Upper lobe of left lung (tissue), 6 donors: ENCODE measurements around the gene TOR4A. TPM values are rescaled to one million over a fixed set of nuclear protein-coding genes. Genes with fewer than 3 reads are reported as not detected.

Experiments used
- ATAC-seq, 2 donors: fragments of 200-7000 bp; cut with Tn5 transposase; one replicate each; pipeline ENCODE4 v1.9.1; 2022; ENCODE audit warnings: mild to moderate bottlenecking in 2 of 2, moderate library complexity in 2 of 2; ENCODE audit not compliant: low FRiP score in 2 of 2
- DNase-seq, 2 donors: peaks; one replicate each; pipeline ENCODE4 v3.0.0-alpha.2; 2019 to 2020
- H3K27ac ChIP-seq, 4 donors: fragments of 200-600 bp; sonication (generic); one replicate each; pipeline ENCODE4 v1.5.1; 2016 to 2019
- H3K27me3 ChIP-seq, 4 donors: fragments of 200-600 bp; sonication (generic); one replicate each; pipeline ENCODE4 v1.5.1; 2017 to 2019
- H3K36me3 ChIP-seq, 4 donors: fragments of 200-600 bp; sonication (generic); one replicate each; pipeline ENCODE4 v1.5.1; 2016 to 2019
- H3K4me1 ChIP-seq, 4 donors: fragments of 200-600 bp; sonication (generic); one replicate each; pipeline ENCODE4 v1.5.1; 2018 to 2019
- H3K4me3 ChIP-seq, 4 donors: fragments of 200-600 bp; sonication (generic); one replicate each; pipeline ENCODE4 v1.5.1; 2017 to 2019; ENCODE audit warnings: mild to moderate bottlenecking in 2 of 4, moderate library complexity in 1 of 4
- H3K9me3 ChIP-seq, 4 donors: fragments of 200-600 bp; sonication (generic); one replicate each; pipeline ENCODE4 v1.5.1; 2018 to 2019
- EP300 ChIP-seq, 4 donors: sonication (generic); formaldehyde crosslinking; IDR thresholded peaks; one replicate each; pipeline ENCODE4 v1.5.1; 2017; ENCODE audit warnings: antibody characterized with exemption in 4 of 4, control low read depth in 2 of 4
- POLR2A ChIP-seq, 4 donors: fragments of 450-650 bp; IDR thresholded peaks; one replicate each; pipeline ENCODE4 v1.5.1; 2016 to 2017; ENCODE audit warnings: antibody characterized with exemption in 4 of 4, mild to moderate bottlenecking in 2 of 4
- POLR2AphosphoS5 ChIP-seq, 2 donors: sonication (generic); formaldehyde crosslinking; IDR thresholded peaks; one replicate each; pipeline ENCODE4 v1.5.1; 2017; ENCODE audit warnings: antibody characterized with exemption in 2 of 2
- WGBS, 2 donors: methylation state at CpG; one replicate each; pipeline ENCODE4 v1.1.5; 2017 to 2018; 5-methylcytosine and 5-hydroxymethylcytosine counted together
- total RNA-seq, 6 donors: library from RNA; depleted of rRNA in 4 of 6; stranded (reverse); fragments of >200 nt in 4 of 6; gene quantifications; one replicate each; pipeline versions ENCODE4 v1.1.0 to v1.2.1, GENCODE V29; 2016 to 2021
- TF ChIP-seq, protein P1 (sequence below), 6 experiments: fragments of 450-650 bp in 4 of 6; fragments of 200-600 bp in 2 of 6; sonication (generic) in 2 of 6; IDR thresholded peaks; one replicate each; pipeline ENCODE4 v1.5.1; 2016 to 2019; ENCODE audit warnings: antibody characterized with exemption in 6 of 6
- donor health status: DM: no; HTN: no; CAD: no; lungs with moderate emphysema.
- donor health status: DM: no; HTN: yes; CAD: no; lungs with severe emphysema.

The TOR4A gene
- total RNA-seq, 6 donors from 2014 or later = 31.5 to 62.6 (median 39.2) TPM

GRCh38 chr9:137232510-137232909, 45.0 kb upstream of the TOR4A start:
- TF ChIP-seq, protein P1, sequence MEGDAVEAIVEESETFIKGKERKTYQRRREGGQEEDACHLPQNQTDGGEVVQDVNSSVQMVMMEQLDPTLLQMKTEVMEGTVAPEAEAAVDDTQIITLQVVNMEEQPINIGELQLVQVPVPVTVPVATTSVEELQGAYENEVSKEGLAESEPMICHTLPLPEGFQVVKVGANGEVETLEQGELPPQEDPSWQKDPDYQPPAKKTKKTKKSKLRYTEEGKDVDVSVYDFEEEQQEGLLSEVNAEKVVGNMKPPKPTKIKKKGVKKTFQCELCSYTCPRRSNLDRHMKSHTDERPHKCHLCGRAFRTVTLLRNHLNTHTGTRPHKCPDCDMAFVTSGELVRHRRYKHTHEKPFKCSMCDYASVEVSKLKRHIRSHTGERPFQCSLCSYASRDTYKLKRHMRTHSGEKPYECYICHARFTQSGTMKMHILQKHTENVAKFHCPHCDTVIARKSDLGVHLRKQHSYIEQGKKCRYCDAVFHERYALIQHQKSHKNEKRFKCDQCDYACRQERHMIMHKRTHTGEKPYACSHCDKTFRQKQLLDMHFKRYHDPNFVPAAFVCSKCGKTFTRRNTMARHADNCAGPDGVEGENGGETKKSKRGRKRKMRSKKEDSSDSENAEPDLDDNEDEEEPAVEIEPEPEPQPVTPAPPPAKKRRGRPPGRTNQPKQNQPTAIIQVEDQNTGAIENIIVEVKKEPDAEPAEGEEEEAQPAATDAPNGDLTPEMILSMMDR (IDR thresholded peaks at IDR 0.05) = no peak
- TF ChIP-seq POLR2AphosphoS5 (IDR thresholded peaks at IDR 0.05) (no peak), POLR2A (IDR thresholded peaks at IDR 0.05) (no peak), EP300 (IDR thresholded peaks at IDR 0.05) (no peak)
- H3K27me3 ChIP-seq = peaks cover 0 to 34% (median 4%) of the 10 kb centered on the region in 4 donors
- no peak overlapping the region for H3K27ac ChIP-seq
- DNase-seq (peak in 1 of 2 donors; percentile 74), ATAC-seq (no peak)
- H3K9me3 ChIP-seq = no peaks in the 10 kb centered on the region
- H3K4me3 ChIP-seq = no peak overlapping the region
- WGBS, 2 donors = 71 to 72% methylated on average over 13 to 24 of the region's 24 CpGs
- H3K4me1 ChIP-seq = peaks cover 14 to 31% (median 24%) of the 10 kb centered on the region in 4 donors
- H3K36me3 ChIP-seq = no peaks in the 10 kb centered on the region

DNA sequence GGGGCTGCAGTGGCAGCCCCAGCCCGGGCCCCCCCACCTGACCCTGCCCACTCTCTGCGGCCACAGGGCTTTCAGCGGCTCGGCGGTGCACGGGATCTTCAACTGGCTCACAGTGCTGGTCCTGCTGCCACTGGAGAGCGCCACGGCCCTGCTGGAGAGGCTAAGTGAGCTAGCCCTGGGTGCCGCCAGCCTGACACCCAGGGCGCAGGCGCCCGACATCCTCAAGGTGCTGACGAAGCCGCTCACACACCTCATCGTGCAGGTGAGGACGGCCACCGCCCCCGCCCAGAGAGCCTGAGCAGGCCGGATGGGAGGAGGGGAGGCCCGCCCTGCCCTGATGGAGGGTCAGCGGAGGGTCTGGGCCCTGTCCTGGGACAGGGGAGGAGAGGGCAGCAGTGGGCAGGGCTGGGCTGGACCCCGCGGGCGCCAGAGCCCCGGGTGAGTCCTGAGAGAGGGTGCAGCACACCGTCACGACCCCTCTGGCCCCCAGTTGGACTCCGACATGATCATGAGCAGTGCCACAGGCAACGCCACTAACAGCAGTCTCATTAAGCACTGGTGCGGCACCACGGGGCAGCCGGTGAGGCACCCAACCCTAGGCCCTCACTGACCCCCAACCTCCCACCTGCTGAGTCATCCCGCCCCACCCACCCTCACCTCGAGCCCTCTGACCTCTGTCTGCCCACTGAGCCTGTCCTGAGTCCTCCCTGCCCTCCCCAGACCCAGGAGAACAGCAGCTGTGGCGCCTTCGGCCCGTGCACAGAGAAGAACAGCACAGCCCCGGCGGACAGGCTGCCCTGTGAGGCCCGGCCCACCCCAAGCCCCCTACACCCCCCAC, 44.2 kb upstream of the TOR4A start:
- H3K36me3 ChIP-seq = no peaks in the 10 kb centered on the region
- no peaks in the 10 kb centered on the region for H3K9me3 ChIP-seq
- peaks cover 14 to 30% (median 17%) of the 10 kb centered on the region in 4 donors for H3K4me1 ChIP-seq
- H3K27ac ChIP-seq = no peak overlapping the region
- DNase-seq = no peak
- H3K27me3 ChIP-seq = peaks cover 0 to 34% (median 4%) of the 10 kb centered on the region in 4 donors
- no peak overlapping the region for H3K4me3 ChIP-seq
- no peak for TF ChIP-seq EP300 (IDR thresholded peaks at IDR 0.05)
- no peak for TF ChIP-seq POLR2AphosphoS5 (IDR thresholded peaks at IDR 0.05)
- no peak for TF ChIP-seq POLR2A (IDR thresholded peaks at IDR 0.05)
- TF ChIP-seq, protein P1 (IDR thresholded peaks at IDR 0.05) = no peak
- ATAC-seq = no peak
- WGBS, 2 donors = 78 to 80% methylated on average over 1 to 32 of the region's 40 CpGs

DNA sequence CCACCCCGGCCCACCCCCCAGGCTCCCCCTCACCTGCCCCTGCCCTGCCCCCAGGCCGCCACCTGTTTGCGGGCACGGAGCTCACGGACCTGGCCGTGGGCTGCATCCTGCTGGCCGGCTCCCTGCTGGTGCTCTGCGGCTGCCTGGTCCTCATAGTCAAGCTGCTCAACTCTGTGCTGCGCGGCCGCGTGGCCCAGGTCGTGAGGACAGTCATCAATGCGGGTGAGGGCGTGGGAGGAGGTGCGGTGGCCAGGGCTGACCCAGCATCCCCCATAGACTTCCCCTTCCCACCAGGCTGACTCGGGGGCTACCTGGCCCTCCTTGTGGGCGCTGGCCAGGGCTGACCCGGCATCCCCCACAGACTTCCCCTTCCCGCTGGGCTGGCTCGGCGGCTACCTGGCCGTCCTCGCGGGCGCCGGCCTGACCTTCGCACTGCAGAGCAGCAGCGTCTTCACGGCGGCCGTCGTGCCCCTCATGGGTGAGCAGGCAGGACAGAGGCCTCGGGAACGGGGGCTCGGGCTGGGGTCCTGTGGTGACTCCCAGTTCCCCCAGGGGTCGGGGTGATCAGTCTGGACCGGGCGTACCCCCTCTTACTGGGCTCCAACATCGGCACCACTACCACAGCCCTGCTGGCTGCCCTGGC, 43.4 kb upstream of the TOR4A start:
- Histone ChIP-seq H3K36me3 (no peaks in the 10 kb centered on the region), H3K27ac (no peak overlapping the region), H3K4me1 (peaks cover 15 to 38% (median 22%) of the 10 kb centered on the region in 4 donors), H3K4me3 (no peak overlapping the region), H3K27me3 (peaks cover 0 to 27% (median 4%) of the 10 kb centered on the region in 4 donors), H3K9me3 (no peaks in the 10 kb centered on the region)
- peak in 1 of 2 donors; percentile 81 for DNase-seq
- no peak for ATAC-seq
- 52% methylated on average over 26 of the region's 40 CpGs; no CpG with 5 or more reads in 1 of the 2 donors for WGBS, 2 donors
- no peak for TF ChIP-seq POLR2AphosphoS5 (IDR thresholded peaks at IDR 0.05)
- TF ChIP-seq POLR2A (IDR thresholded peaks at IDR 0.05) = no peak
- no peak for TF ChIP-seq EP300 (IDR thresholded peaks at IDR 0.05)

- no peak for ATAC-seq
- DNase-seq = peak in 1 of 2 donors; percentile 73
- no peak for TF ChIP-seq POLR2AphosphoS5 (IDR thresholded peaks at IDR 0.05)
- TF ChIP-seq, protein P1 (IDR thresholded peaks at IDR 0.05) = no peak
- no peak for TF ChIP-seq POLR2A (IDR thresholded peaks at IDR 0.05)
- TF ChIP-seq EP300 (IDR thresholded peaks at IDR 0.05) = no peak
- WGBS, 2 donors = 81 to 82% methylated on average over 14 to 16 of the region's 18 CpGs
- Histone ChIP-seq H3K4me3 (no peak overlapping the region), H3K36me3 (no peaks in the 10 kb centered on the region), H3K9me3 (no peaks in the 10 kb centered on the region), H3K27me3 (peaks cover 0 to 20% (median 4%) of the 10 kb centered on the region in 4 donors), H3K4me1 (peaks cover 19 to 45% (median 28%) of the 10 kb centered on the region in 4 donors), H3K27ac (no peak overlapping the region)
Measured at GRCh38 chr9:137234758-137235423, 42.6 kb upstream of the TOR4A start.
